ENCODE results near the gene LIMK1. TPM values are rescaled to one million over a fixed set of nuclear protein-coding genes. Genes with fewer than 3 reads are reported as not detected.

LIMK1 gene
- total RNA-seq, 2 donors from 2014 or later = 9.4 to 14.7 TPM

DNA sequence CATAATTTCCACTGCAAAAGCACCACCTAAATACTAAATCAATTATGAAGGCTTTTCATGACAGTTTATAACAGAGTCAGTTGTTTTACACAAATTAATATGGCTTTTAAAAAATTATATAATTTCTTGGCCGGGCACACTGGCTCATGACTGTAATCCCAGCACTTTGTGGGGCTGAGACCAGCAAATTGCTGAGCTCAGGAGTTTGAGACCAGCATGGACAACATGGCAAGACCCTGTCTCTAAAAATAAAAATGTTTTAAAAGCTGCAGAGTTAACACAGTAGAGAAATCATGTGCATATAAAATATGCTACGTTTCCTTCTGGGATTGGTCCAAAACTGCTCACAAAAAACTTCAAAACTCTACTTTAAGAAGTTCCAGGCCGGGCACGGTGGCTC, 46.9 kb downstream of the LIMK1 start:
- H3K27me3 ChIP-seq = no peaks in the 10 kb centered on the region
- no peaks in the 10 kb centered on the region for H3K36me3 ChIP-seq
- H3K27ac ChIP-seq = no peak overlapping the region
- no peak overlapping the region for H3K4me3 ChIP-seq
- DNase-seq (ENCODE audit: low spot score) = no peak
- TF ChIP-seq, protein P1, sequence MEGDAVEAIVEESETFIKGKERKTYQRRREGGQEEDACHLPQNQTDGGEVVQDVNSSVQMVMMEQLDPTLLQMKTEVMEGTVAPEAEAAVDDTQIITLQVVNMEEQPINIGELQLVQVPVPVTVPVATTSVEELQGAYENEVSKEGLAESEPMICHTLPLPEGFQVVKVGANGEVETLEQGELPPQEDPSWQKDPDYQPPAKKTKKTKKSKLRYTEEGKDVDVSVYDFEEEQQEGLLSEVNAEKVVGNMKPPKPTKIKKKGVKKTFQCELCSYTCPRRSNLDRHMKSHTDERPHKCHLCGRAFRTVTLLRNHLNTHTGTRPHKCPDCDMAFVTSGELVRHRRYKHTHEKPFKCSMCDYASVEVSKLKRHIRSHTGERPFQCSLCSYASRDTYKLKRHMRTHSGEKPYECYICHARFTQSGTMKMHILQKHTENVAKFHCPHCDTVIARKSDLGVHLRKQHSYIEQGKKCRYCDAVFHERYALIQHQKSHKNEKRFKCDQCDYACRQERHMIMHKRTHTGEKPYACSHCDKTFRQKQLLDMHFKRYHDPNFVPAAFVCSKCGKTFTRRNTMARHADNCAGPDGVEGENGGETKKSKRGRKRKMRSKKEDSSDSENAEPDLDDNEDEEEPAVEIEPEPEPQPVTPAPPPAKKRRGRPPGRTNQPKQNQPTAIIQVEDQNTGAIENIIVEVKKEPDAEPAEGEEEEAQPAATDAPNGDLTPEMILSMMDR (IDR thresholded peaks at IDR 0.05) = no peak
- H3K4me1 ChIP-seq = no peaks in the 10 kb centered on the region
- no peaks in the 10 kb centered on the region for H3K9me3 ChIP-seq

DNA sequence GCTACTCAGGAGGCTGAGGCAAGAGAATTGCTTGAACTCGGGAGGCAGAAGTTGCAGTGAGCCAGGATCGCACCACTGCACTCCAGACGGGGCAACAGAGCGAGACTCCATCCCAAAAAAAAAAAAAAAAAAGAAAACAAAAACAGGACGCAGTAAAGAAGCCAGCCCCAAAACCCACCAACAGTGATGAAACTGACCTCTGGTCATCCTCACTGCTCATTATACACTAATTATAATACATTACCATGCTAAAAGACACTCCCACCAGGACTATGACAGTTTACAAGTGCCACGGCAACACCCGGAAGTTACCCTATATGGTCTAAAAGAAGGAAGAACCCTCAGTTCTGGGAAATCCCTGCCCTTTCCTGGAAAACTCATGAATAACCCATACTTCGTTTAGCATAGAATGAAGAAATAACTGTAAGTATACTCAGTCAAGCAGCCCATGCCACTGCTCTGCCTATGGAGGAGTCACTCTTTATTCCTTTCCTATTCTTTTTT, 50.6 kb downstream of the LIMK1 start:
- Histone ChIP-seq H3K27ac (no peak overlapping the region), H3K4me3 (no peak overlapping the region), H3K36me3 (no peaks in the 10 kb centered on the region), H3K9me3 (no peaks in the 10 kb centered on the region), H3K4me1 (no peaks in the 10 kb centered on the region), H3K27me3 (no peaks in the 10 kb centered on the region)
- DNase-seq (ENCODE audit: low spot score) = no peak
- TF ChIP-seq, protein P1 (IDR thresholded peaks at IDR 0.05) = no peak

DNA sequence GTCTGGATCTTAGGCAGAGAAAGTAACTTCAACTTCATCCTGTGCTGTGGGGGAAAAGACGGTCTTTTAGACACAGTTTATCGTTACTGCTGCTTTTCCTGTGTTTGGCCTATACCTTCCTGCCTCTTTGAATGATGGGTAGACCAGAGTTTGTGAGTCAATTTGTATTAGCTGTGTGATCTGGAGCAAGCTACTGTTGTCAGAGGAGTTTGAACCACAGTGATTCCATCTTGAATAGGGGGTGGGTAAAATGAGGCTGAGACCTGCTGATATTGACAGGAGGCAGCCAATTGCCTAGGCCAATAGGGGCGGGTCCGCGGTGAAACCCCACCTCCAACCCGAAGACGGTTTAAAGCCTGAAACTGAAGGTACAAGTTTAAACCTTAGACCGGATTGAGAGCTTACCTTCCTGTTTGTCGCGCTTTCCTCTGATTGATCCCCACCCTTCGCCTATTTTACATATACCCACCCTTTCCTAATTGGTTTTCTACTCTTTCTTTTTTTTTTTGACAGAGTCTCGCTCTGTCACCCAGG, 54.8 kb downstream of the LIMK1 start:
- Histone ChIP-seq H3K27me3 (no peaks in the 10 kb centered on the region), H3K27ac (no peak overlapping the region), H3K36me3 (no peaks in the 10 kb centered on the region), H3K4me3 (no peak overlapping the region), H3K4me1 (no peaks in the 10 kb centered on the region), H3K9me3 (no peaks in the 10 kb centered on the region)
- DNase-seq (ENCODE audit: low spot score) = no peak
- TF ChIP-seq, protein P1 (IDR thresholded peaks at IDR 0.05) = no peak

DNA sequence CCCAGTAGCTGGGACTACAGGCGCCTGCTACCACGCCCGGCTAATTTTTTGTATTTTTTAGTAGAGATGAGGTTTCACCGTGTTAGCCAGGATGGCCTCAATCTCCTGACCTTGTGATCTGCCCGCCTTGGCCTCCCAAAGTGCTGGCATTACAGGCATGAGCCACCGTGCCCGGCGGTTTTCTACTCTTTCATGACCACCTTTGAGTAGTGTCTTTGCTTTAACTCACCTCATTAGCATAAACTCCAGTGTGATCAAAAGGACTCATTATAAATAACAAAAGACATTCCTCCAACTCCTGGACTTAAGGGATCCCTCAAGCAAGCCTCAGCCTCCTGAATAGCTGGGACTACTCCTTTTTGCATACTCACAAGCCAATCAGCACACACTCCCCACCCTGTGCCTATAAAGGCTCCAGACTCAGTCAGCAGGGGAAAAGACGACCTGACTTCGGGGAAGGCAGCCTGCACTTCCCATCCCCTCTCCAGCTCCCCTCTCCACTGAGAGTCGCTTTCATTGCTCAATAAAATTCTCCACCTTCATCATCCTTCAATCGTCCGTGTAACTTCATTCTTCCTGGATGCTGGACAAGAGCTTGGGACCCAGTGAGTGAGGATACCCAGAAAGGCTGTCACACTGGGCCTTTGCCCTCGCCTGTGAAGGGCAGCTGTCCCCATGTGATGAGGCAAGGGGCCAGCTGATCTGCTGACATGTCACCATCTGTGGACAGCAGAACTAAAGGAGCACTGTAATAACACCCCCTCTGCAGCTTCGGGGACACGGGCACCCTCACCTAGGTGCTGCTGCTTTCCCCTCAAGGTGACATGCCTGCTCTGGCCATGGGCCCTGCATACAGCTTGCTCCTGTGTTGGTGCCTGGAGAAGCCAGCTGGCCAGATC, 55.6 kb downstream of the LIMK1 start:
- Histone ChIP-seq H3K4me3 (no peak overlapping the region), H3K4me1 (no peaks in the 10 kb centered on the region), H3K27ac (no peak overlapping the region), H3K36me3 (no peaks in the 10 kb centered on the region), H3K27me3 (no peaks in the 10 kb centered on the region), H3K9me3 (no peaks in the 10 kb centered on the region)
- no peak for DNase-seq (ENCODE audit: low spot score)
- TF ChIP-seq, protein P1 (IDR thresholded peaks at IDR 0.05) = no peak

DNA sequence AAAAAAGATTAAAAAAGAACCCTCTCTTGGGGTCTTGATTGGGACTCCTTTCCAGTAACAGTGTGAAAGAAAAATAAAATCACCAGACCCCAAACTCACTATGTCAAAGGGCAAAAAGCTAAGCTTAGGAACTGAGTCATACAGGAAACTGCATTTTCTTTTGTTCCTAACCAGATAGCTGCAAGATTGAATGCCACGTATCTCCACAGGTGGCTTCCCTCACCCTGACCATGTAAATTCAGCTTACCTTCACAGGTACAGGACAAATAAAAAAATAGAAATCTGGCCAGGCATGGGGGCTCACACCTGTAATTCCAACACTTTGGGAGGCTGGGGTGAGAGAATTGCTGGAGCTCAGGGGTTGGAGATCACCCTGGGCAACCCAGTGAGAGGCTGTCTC, 58.1 kb downstream of the LIMK1 start:
- no peak for DNase-seq (ENCODE audit: low spot score)
- Histone ChIP-seq H3K9me3 (no peaks in the 10 kb centered on the region), H3K4me1 (no peaks in the 10 kb centered on the region), H3K27ac (no peak overlapping the region), H3K4me3 (no peak overlapping the region), H3K27me3 (no peaks in the 10 kb centered on the region), H3K36me3 (no peaks in the 10 kb centered on the region)
- TF ChIP-seq, protein P1 (IDR thresholded peaks at IDR 0.05) = no peak
